Transverse colon (tissue), 4 donors: ENCODE measurements around the gene ANKLE1. TPM values are rescaled to one million over a fixed set of nuclear protein-coding genes. Genes with fewer than 3 reads are reported as not detected.
A peak's percentile ranks its signal among the peaks of the same experiment; 100 is the strongest.

Source experiments
- DNase-seq: peaks from one replicate; pipeline ENCODE4 v3.0.0-alpha.2; 2019
- H3K27ac ChIP-seq, 4 donors: fragments of 200-600 bp; sonication (generic); 2 replicates each; pipeline ENCODE4 v1.5.1; 2016 to 2018; ENCODE audit warnings: inconsistent platforms in 4 of 4
- H3K27me3 ChIP-seq: fragments of 200-600 bp; sonication (generic); 2 replicates; pipeline ENCODE4 v1.5.1; 2017; ENCODE audit warnings: inconsistent platforms
- H3K36me3 ChIP-seq, 4 donors: fragments of 200-600 bp; sonication (generic); 2 replicates each; pipeline ENCODE4 v1.5.1; 2017 to 2019; ENCODE audit warnings: inconsistent platforms in 4 of 4
- H3K4me1 ChIP-seq, 4 donors: fragments of 200-600 bp; sonication (generic); 2 replicates each; pipeline ENCODE4 v1.5.1; 2017 to 2020; ENCODE audit warnings: inconsistent platforms in 4 of 4
- H3K4me3 ChIP-seq, 4 donors: fragments of 200-600 bp; sonication (generic); 1 replicate in 1 of 4; 2 replicates in 3 of 4; pipeline versions ENCODE4 v1.5.1 to v1.6.1; 2017 to 2019; ENCODE audit warnings: inconsistent platforms in 4 of 4
- H3K9me3 ChIP-seq, 2 donors: fragments of 200-600 bp; sonication (generic); 2 replicates each; pipeline ENCODE4 v1.5.1; 2017 to 2019; ENCODE audit warnings: inconsistent platforms in 2 of 2
- EP300 ChIP-seq: sonication (generic); formaldehyde crosslinking; IDR thresholded peaks from one replicate; pipeline ENCODE4 v1.6.1; 2017; ENCODE audit warnings: antibody characterized with exemption, low read depth
- POLR2A ChIP-seq: fragments of 450-650 bp; IDR thresholded peaks from one replicate; pipeline ENCODE4 v1.6.1; 2016; ENCODE audit warnings: antibody characterized with exemption, mild to moderate bottlenecking, moderate library complexity
- POLR2AphosphoS5 ChIP-seq, 3 donors: sonication (generic); formaldehyde crosslinking; IDR thresholded peaks; one replicate each; pipeline ENCODE4 v1.6.1; 2016; ENCODE audit warnings: antibody characterized with exemption in 3 of 3
- WGBS, 2 donors: methylation state at CpG; one replicate each; pipeline ENCODE4 v1.1.5; 2018; ENCODE audit warnings: low coverage in 1 of 2; 5-methylcytosine and 5-hydroxymethylcytosine counted together
- in situ Hi-C, 4 donors: fragments of 200-750 bp; cut with MboI; loops; one replicate each; pipeline versions ENCODE4 v1.15.0 to v1.15.1; 2017; ENCODE audit warnings: low sequenced_read_pairs in 3 of 4, low pct_ligation_motif_present in 1 of 4, low pct_unique_long_range_greater_than_20kb in 1 of 4
- intact Hi-C: fragments of 100-400 bp; cut with DNase I; formaldehyde crosslinking; loops from one replicate; pipeline ENCODE4 v1.15.1; 2023; ENCODE audit warnings: low total_unique reads
- total RNA-seq, 4 donors: library from RNA; depleted of rRNA; stranded (reverse); fragments of >200 nt; gene quantifications; one replicate each; pipeline ENCODE4 v1.1.0, GENCODE V29; 2016
- TF ChIP-seq, protein P1 (sequence below), 5 experiments: fragments of 200-600 bp in 3 of 5; fragments of 450-650 bp in 2 of 5; sonication (generic) in 3 of 5; IDR thresholded peaks; 1 replicate in 2 of 5; 2 replicates in 3 of 5; pipeline ENCODE4 v1.5.1; 2016 to 2017; ENCODE audit warnings: antibody characterized with exemption in 5 of 5, inconsistent platforms in 3 of 5, mild to moderate bottlenecking in 2 of 5, moderate library complexity in 1 of 5

The ANKLE1 gene, protein sequence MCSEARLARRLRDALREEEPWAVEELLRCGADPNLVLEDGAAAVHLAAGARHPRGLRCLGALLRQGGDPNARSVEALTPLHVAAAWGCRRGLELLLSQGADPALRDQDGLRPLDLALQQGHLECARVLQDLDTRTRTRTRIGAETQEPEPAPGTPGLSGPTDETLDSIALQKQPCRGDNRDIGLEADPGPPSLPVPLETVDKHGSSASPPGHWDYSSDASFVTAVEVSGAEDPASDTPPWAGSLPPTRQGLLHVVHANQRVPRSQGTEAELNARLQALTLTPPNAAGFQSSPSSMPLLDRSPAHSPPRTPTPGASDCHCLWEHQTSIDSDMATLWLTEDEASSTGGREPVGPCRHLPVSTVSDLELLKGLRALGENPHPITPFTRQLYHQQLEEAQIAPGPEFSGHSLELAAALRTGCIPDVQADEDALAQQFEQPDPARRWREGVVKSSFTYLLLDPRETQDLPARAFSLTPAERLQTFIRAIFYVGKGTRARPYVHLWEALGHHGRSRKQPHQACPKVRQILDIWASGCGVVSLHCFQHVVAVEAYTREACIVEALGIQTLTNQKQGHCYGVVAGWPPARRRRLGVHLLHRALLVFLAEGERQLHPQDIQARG
- under 1 TPM in 2 of 4 donors, not detected in 2; 0.20 to 0.48 TPM for total RNA-seq

GRCh38 chr19:17281391-17282304, at the start of gene ANKLE1:
TSS of gene ANKLE1 (plus strand) at chr19:17281901. CDS start at chr19:17281921, 20 bp downstream.
- Histone ChIP-seq H3K27me3 (peaks cover 14% of the 10 kb centered on the region), H3K9me3 (no peaks in the 10 kb centered on the region), H3K4me1 (peaks cover 12 to 18% (median 16%) of the 10 kb centered on the region in 4 donors), H3K36me3 (peaks cover 0 to 6% (median 2%) of the 10 kb centered on the region in 4 donors), H3K4me3 (peak within 1 kb of the TSS in 3 of 4 donors; percentile 0 to 43 (median 27)), H3K27ac (no peak within 1 kb of the TSS)
- 5% methylated on average over 59 of the region's 75 CpGs; no CpG with 5 or more reads in 1 of the 2 donors for WGBS, 2 donors
- TF ChIP-seq POLR2A: no peak
- TF ChIP-seq POLR2AphosphoS5 (IDR thresholded peaks at IDR 0.05): no peak
- TF ChIP-seq, protein P1, sequence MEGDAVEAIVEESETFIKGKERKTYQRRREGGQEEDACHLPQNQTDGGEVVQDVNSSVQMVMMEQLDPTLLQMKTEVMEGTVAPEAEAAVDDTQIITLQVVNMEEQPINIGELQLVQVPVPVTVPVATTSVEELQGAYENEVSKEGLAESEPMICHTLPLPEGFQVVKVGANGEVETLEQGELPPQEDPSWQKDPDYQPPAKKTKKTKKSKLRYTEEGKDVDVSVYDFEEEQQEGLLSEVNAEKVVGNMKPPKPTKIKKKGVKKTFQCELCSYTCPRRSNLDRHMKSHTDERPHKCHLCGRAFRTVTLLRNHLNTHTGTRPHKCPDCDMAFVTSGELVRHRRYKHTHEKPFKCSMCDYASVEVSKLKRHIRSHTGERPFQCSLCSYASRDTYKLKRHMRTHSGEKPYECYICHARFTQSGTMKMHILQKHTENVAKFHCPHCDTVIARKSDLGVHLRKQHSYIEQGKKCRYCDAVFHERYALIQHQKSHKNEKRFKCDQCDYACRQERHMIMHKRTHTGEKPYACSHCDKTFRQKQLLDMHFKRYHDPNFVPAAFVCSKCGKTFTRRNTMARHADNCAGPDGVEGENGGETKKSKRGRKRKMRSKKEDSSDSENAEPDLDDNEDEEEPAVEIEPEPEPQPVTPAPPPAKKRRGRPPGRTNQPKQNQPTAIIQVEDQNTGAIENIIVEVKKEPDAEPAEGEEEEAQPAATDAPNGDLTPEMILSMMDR (IDR thresholded peaks at IDR 0.05): no peak
- TF ChIP-seq EP300: no peak
- intact Hi-C loops: loop anchor here (2.0 kb wide), 1 partner anchor 77 kb away; no protein-coding TSS in a partner anchor
- in situ Hi-C loops: loop anchor here (10.0 to 25.0 kb wide), 5 partner anchors 67 to 519 kb away; partner anchors contain the start of gene USE1 (in 1 of the 4)
- DNase-seq: peak; percentile 27

GRCh38 chr19:17232258-17232657, 49.4 kb upstream of the ANKLE1 start:
- Histone ChIP-seq H3K4me1 (peaks cover 13 to 34% (median 30%) of the 10 kb centered on the region in 4 donors), H3K27ac (no peak overlapping the region), H3K36me3 (peaks cover 0 to 22% (median 7%) of the 10 kb centered on the region in 4 donors), H3K9me3 (no peaks in the 10 kb centered on the region), H3K4me3 (no peak overlapping the region), H3K27me3 (no peaks in the 10 kb centered on the region)
- TF ChIP-seq EP300 (no peak), POLR2AphosphoS5 (IDR thresholded peaks at IDR 0.05) (no peak), POLR2A (no peak)
- TF ChIP-seq, protein P1 (IDR thresholded peaks at IDR 0.05): no peak
- in situ Hi-C loops: no loop called here
- intact Hi-C loops: no loop called here
- DNase-seq: no peak
- 84 to 93% methylated on average over 5 to 25 of the region's 25 CpGs for WGBS, 2 donors

DNA sequence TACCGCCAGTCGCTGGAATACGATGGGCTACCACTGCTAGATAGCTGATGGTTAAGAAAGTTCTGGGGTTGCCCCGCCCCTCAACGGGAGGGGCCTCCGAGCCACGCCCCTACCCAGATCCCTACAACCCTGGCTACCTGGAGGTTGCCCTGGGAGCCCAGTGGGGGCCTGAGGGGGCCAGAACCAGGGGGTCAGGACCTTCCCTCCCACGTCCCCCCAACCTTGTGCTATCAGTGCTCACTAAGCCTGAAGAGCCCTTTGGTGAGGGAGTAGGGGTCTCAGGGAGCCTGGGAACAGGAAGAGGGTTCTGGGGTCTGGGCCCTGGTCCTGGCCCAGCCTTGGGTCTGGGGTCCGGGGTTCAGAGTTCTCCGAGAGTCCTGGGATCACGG, 46.8 kb upstream of the ANKLE1 start:
- peak; percentile 79 for DNase-seq
- H3K36me3 ChIP-seq: peaks cover 0 to 19% (median 5%) of the 10 kb centered on the region in 4 donors
- no peaks in the 10 kb centered on the region for H3K9me3 ChIP-seq
- H3K4me1 ChIP-seq: peaks cover 11 to 53% (median 32%) of the 10 kb centered on the region in 4 donors
- in situ Hi-C loops (no loop called here), intact Hi-C loops (no loop called here)
- no peaks in the 10 kb centered on the region for H3K27me3 ChIP-seq
- WGBS, 2 donors: 13 to 20% methylated on average over 8 to 11 of the region's 11 CpGs
- H3K27ac ChIP-seq: peak overlapping the region; percentile 75 to 91 (median 85)
- H3K4me3 ChIP-seq: peak overlapping the region in 3 of 4 donors; percentile 27 to 58 (median 47)
- TF ChIP-seq EP300 (no peak), POLR2A (no peak), POLR2AphosphoS5 (IDR thresholded peaks at IDR 0.05) (no peak)
- TF ChIP-seq, protein P1 (IDR thresholded peaks at IDR 0.05): no peak
